Right atrium auricular region (tissue), 2 donors: ENCODE data around the gene IER5L. TPM values are rescaled to one million over a fixed set of nuclear protein-coding genes. Genes with fewer than 3 reads are reported as not detected.

Experiments used
- DNase-seq: peaks from one replicate; pipeline ENCODE4 v3.0.0-alpha.2; 2019; ENCODE audit warnings: low spot score
- H3K27ac ChIP-seq, 2 donors: fragments of 200-600 bp; sonication (generic); 1 replicate in 1 of 2; 2 replicates in 1 of 2; pipeline ENCODE4 v1.5.1; 2016 to 2019
- H3K27me3 ChIP-seq, 2 donors: fragments of 200-600 bp; sonication (generic); one replicate each; pipeline versions ENCODE4 v1.5.1 to v1.6.0; 2017 to 2019
- H3K36me3 ChIP-seq: fragments of 200-600 bp; sonication (generic); one replicate; pipeline ENCODE4 v1.5.1; 2016
- H3K4me1 ChIP-seq, 2 donors: fragments of 200-600 bp; sonication (generic); one replicate each; pipeline versions ENCODE4 v1.5.1 to v1.6.0; 2017 to 2019
- H3K4me3 ChIP-seq, 2 donors: fragments of 200-600 bp; sonication (generic); 1 replicate in 1 of 2; 2 replicates in 1 of 2; pipeline ENCODE4 v1.5.1; 2017 to 2019; ENCODE audit warnings: mild to moderate bottlenecking in 1 of 2, moderate library complexity in 1 of 2
- H3K9me3 ChIP-seq, 2 donors: fragments of 200-600 bp; sonication (generic); one replicate each; pipeline ENCODE4 v1.5.1; 2019
- CTCF ChIP-seq, 2 donors: fragments of 200-600 bp; sonication (generic); IDR thresholded peaks; one replicate each; pipeline ENCODE4 v1.5.1; 2019; ENCODE audit warnings: antibody characterized with exemption in 2 of 2
- total RNA-seq, 2 donors: library from RNA; depleted of rRNA; stranded (reverse); fragments of >200 nt; gene quantifications; one replicate each; pipeline ENCODE4 v1.1.0, GENCODE V29; 2016

The IER5L gene
- total RNA-seq, 2 donors from 2014 or later, result 5.5 to 11.6 TPM

GRCh38 chr9:129175515-129175824 lies 2.6 kb downstream of the IER5L start:
- no peak for TF ChIP-seq CTCF (IDR thresholded peaks at IDR 0.05)
- Histone ChIP-seq H3K27me3 (no peaks in the 10 kb centered on the region), H3K4me1 (peaks cover 0 to 46% of the 10 kb centered on the region in 2 donors), H3K9me3 (no peaks in the 10 kb centered on the region), H3K36me3 (no peaks in the 10 kb centered on the region), H3K27ac (peak overlapping the region; percentile 94 to 96), H3K4me3 (peak overlapping the region; percentile 63 to 77)
- no peak for DNase-seq

GRCh38 chr9:129174724-129175514 lies 3.1 kb downstream of the IER5L start:
- peak; percentile 90 for DNase-seq
- peak overlapping the region; percentile 63 to 77 for H3K4me3 ChIP-seq
- peaks cover 0 to 49% of the 10 kb centered on the region in 2 donors for H3K4me1 ChIP-seq
- no peaks in the 10 kb centered on the region for H3K27me3 ChIP-seq
- H3K36me3 ChIP-seq, result no peaks in the 10 kb centered on the region
- TF ChIP-seq CTCF (IDR thresholded peaks at IDR 0.05), result no peak
- H3K27ac ChIP-seq, result peak overlapping the region; percentile 94 to 96
- H3K9me3 ChIP-seq, result no peaks in the 10 kb centered on the region

- H3K27ac ChIP-seq, result peak overlapping the region; percentile 94 to 96
- peak; percentile 94 for DNase-seq
- H3K36me3 ChIP-seq, result no peaks in the 10 kb centered on the region
- no peaks in the 10 kb centered on the region for H3K9me3 ChIP-seq
- peaks cover 0 to 50% of the 10 kb centered on the region in 2 donors for H3K4me1 ChIP-seq
- peak; percentile 97 to 98 for TF ChIP-seq CTCF (IDR thresholded peaks at IDR 0.05)
- peak overlapping the region; percentile 63 to 77 for H3K4me3 ChIP-seq
- no peaks in the 10 kb centered on the region for H3K27me3 ChIP-seq
These were observed 3.8 kb downstream of the IER5L start for GRCh38 chr9:129174102-129174723.

- H3K36me3 ChIP-seq, result no peaks in the 10 kb centered on the region
- DNase-seq, result no peak
- no peaks in the 10 kb centered on the region for H3K27me3 ChIP-seq
- peak overlapping the region; percentile 94 to 96 for H3K27ac ChIP-seq
- peaks cover 0 to 45% of the 10 kb centered on the region in 2 donors for H3K4me1 ChIP-seq
- no peaks in the 10 kb centered on the region for H3K9me3 ChIP-seq
- TF ChIP-seq CTCF (IDR thresholded peaks at IDR 0.05), result no peak
- peak overlapping the region; percentile 63 to 77 for H3K4me3 ChIP-seq
These were observed 4.6 kb downstream of the IER5L start for GRCh38 chr9:129173296-129174101.

- H3K9me3 ChIP-seq, result no peaks in the 10 kb centered on the region
- DNase-seq, result no peak
- no peak overlapping the region for H3K4me3 ChIP-seq
- TF ChIP-seq CTCF (IDR thresholded peaks at IDR 0.05), result no peak
- H3K4me1 ChIP-seq, result peaks cover 0 to 48% of the 10 kb centered on the region in 2 donors
- no peaks in the 10 kb centered on the region for H3K27me3 ChIP-seq
- no peaks in the 10 kb centered on the region for H3K36me3 ChIP-seq
- peak overlapping the region in 1 of 2 donors; percentile 94 for H3K27ac ChIP-seq
These were observed 5.2 kb downstream of the IER5L start for GRCh38 chr9:129172816-129173215.
